Vagina (tissue), 2 donors: ENCODE results near the gene IL2RA. TPM values are rescaled to one million over a fixed set of nuclear protein-coding genes. Genes with fewer than 3 reads are reported as not detected.

Experiments used
- DNase-seq, 2 donors: peaks; one replicate each; pipeline ENCODE4 v3.0.0-alpha.2; 2017; ENCODE audit errors: extremely low spot score in 2 of 2
- H3K27ac ChIP-seq: fragments of 200-600 bp; sonication (generic); one replicate; pipeline ENCODE4 v1.5.1; 2019
- H3K27me3 ChIP-seq: fragments of 200-600 bp; sonication (generic); one replicate; pipeline ENCODE4 v1.5.1; 2019
- H3K36me3 ChIP-seq, 2 donors: fragments of 200-600 bp; sonication (generic); one replicate each; pipeline ENCODE4 v1.5.1; 2017 to 2019
- H3K4me1 ChIP-seq: fragments of 200-600 bp; sonication (generic); one replicate; pipeline ENCODE4 v1.5.1; 2019
- H3K4me3 ChIP-seq, 2 donors: fragments of 200-600 bp; sonication (generic); 1 replicate in 1 of 2; 2 replicates in 1 of 2; pipeline ENCODE4 v1.5.1; 2016 to 2019
- H3K9me3 ChIP-seq: fragments of 200-600 bp; sonication (generic); one replicate; pipeline ENCODE4 v1.5.1; 2019
- POLR2A ChIP-seq, 2 donors: fragments of 450-650 bp; IDR thresholded peaks; one replicate each; pipeline ENCODE4 v1.6.1; 2017; ENCODE audit warnings: antibody characterized with exemption in 2 of 2, mild to moderate bottlenecking in 2 of 2, moderate library complexity in 2 of 2
- POLR2AphosphoS5 ChIP-seq, 2 donors: sonication (generic); formaldehyde crosslinking; IDR thresholded peaks; one replicate each; pipeline ENCODE4 v1.9.0; 2017; ENCODE audit warnings: antibody characterized with exemption in 2 of 2, mild to moderate bottlenecking in 2 of 2, low read depth in 1 of 2; ENCODE audit not compliant: insufficient read depth in 1 of 2
- intact Hi-C: fragments of 100-400 bp; cut with DNase I; formaldehyde crosslinking; loops from one replicate; pipeline ENCODE4 v1.15.1; 2023
- total RNA-seq: library from RNA; depleted of rRNA; stranded (reverse); fragments of >200 nt; gene quantifications from one replicate; pipeline ENCODE4 v1.2.3, GENCODE V29; 2016
- TF ChIP-seq, protein P1 (sequence below), 3 experiments: fragments of 450-650 bp in 2 of 3; fragments of 200-600 bp in 1 of 3; sonication (generic) in 1 of 3; IDR thresholded peaks; one replicate each; pipeline ENCODE4 v1.5.1; 2017 to 2019; ENCODE audit warnings: antibody characterized with exemption in 3 of 3, mild to moderate bottlenecking in 2 of 3, moderate library complexity in 2 of 3

The IL2RA gene
- total RNA-seq, 1 donor from 2014 or later: not detected

DNA sequence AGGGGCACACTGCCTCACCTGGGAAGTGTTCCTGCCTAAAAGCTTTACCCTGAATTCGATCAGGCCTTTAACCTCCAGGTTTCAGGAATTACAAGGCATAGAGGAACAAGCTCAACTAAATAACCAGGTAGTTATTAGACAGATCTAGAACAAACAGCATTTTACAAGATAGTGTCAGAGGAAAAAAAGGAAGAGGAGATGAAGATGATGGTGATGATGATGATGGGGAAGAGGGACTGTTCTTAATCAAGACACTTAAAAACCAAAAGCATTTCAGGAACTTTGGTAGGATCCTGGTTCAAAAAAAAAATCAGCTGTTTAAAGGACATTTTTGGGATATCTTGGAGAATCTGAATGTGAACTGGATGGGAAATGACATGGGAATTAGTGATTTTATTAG lies 38.2 kb upstream of the IL2RA start:
- Histone ChIP-seq H3K4me3 (no peak overlapping the region), H3K27me3 (no peaks in the 10 kb centered on the region), H3K36me3 (peaks cover 0 to 43% of the 10 kb centered on the region in 2 donors), H3K4me1 (peaks cover 10% of the 10 kb centered on the region), H3K27ac (no peak overlapping the region), H3K9me3 (no peaks in the 10 kb centered on the region)
- TF ChIP-seq POLR2AphosphoS5 (IDR thresholded peaks at IDR 0.05; ENCODE audit: insufficient read depth in 1 of 2, low read depth in 1 of 2) (no peak), POLR2A (IDR thresholded peaks at IDR 0.05) (no peak)
- TF ChIP-seq, protein P1, sequence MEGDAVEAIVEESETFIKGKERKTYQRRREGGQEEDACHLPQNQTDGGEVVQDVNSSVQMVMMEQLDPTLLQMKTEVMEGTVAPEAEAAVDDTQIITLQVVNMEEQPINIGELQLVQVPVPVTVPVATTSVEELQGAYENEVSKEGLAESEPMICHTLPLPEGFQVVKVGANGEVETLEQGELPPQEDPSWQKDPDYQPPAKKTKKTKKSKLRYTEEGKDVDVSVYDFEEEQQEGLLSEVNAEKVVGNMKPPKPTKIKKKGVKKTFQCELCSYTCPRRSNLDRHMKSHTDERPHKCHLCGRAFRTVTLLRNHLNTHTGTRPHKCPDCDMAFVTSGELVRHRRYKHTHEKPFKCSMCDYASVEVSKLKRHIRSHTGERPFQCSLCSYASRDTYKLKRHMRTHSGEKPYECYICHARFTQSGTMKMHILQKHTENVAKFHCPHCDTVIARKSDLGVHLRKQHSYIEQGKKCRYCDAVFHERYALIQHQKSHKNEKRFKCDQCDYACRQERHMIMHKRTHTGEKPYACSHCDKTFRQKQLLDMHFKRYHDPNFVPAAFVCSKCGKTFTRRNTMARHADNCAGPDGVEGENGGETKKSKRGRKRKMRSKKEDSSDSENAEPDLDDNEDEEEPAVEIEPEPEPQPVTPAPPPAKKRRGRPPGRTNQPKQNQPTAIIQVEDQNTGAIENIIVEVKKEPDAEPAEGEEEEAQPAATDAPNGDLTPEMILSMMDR (IDR thresholded peaks at IDR 0.05): no peak
- no peak for DNase-seq
- intact Hi-C loops: no loop called here

DNA sequence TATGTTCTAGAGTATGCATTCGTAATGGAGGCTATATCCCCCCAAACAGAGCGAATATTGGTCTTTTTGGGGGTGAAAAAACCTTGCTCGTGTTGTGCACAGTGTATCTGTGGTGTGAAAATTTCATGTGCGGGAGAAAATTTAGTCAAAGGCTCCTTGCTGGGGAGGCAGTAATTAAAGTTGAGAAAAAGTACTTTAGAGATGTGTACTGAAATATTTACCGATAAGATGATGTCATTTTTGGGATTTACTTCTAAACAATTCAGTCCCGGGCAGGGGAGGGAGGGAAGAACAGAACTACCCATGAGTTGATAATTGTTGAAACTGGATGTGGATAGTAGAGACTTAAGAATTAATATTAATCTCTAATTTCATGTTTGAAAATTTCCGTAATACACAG lies 36.0 kb upstream of the IL2RA start:
- peaks cover 0 to 43% of the 10 kb centered on the region in 2 donors for H3K36me3 ChIP-seq
- intact Hi-C loops: no loop called here
- DNase-seq: no peak
- H3K4me3 ChIP-seq: no peak overlapping the region
- peaks cover 27% of the 10 kb centered on the region for H3K4me1 ChIP-seq
- TF ChIP-seq, protein P1 (IDR thresholded peaks at IDR 0.05): no peak
- TF ChIP-seq POLR2AphosphoS5 (IDR thresholded peaks at IDR 0.05; ENCODE audit: insufficient read depth in 1 of 2, low read depth in 1 of 2) (no peak), POLR2A (IDR thresholded peaks at IDR 0.05) (no peak)
- no peaks in the 10 kb centered on the region for H3K9me3 ChIP-seq
- no peaks in the 10 kb centered on the region for H3K27me3 ChIP-seq
- no peak overlapping the region for H3K27ac ChIP-seq

GRCh38 chr10:6097063-6097462 lies 34.9 kb upstream of the IL2RA start:
- H3K4me1 ChIP-seq: peaks cover 38% of the 10 kb centered on the region
- no peaks in the 10 kb centered on the region for H3K9me3 ChIP-seq
- no peaks in the 10 kb centered on the region for H3K27me3 ChIP-seq
- peaks cover 0 to 36% of the 10 kb centered on the region in 2 donors for H3K36me3 ChIP-seq
- intact Hi-C loops: no loop called here
- no peak for TF ChIP-seq POLR2A (IDR thresholded peaks at IDR 0.05)
- TF ChIP-seq, protein P1 (IDR thresholded peaks at IDR 0.05): no peak
- TF ChIP-seq POLR2AphosphoS5 (IDR thresholded peaks at IDR 0.05; ENCODE audit: insufficient read depth in 1 of 2, low read depth in 1 of 2): no peak
- DNase-seq: no peak
- no peak overlapping the region for H3K4me3 ChIP-seq
- no peak overlapping the region for H3K27ac ChIP-seq

DNA sequence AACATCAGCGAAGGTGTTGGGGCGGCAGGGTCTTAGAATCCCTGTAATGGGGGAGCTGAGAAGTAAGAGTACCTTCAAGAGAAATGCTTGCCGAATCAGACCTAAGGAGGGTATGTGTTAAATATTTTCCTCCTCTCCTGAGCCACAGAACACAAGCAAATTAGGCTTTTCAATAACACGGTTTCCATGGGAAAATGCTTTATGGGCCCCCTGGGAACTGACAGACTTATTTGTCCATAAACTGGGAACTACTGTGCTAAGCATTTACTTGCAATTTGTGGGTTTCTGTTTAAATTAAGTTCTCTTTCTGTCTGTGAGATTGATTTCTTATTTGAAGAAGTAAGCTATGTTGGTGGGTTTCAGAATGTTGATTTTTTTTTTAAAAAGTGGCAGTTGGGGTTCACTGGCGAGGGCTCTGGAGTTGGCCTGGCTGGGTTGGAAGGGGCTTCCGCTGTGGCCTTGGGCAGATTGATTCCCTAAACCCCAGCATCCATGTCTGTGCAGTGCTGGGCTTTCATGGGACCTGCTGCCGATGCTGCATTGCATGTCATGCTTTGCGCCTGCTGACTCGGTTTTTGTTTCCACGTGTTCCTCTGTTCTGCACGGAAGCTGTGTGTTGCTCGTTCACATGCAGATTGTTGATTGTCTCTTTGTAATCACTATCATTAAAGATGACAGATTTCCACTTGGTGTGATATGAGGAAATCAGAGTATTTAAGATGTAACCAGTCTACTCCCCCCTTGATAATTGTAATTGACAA lies 33.8 kb upstream of the IL2RA start:
- intact Hi-C loops: no loop called here
- H3K4me3 ChIP-seq: no peak overlapping the region
- H3K4me1 ChIP-seq: peaks cover 49% of the 10 kb centered on the region
- no peak for TF ChIP-seq POLR2AphosphoS5 (IDR thresholded peaks at IDR 0.05; ENCODE audit: insufficient read depth in 1 of 2, low read depth in 1 of 2)
- no peak overlapping the region for H3K27ac ChIP-seq
- H3K27me3 ChIP-seq: no peaks in the 10 kb centered on the region
- DNase-seq: no peak
- H3K9me3 ChIP-seq: no peaks in the 10 kb centered on the region
- H3K36me3 ChIP-seq: peaks cover 0 to 26% of the 10 kb centered on the region in 2 donors

DNA sequence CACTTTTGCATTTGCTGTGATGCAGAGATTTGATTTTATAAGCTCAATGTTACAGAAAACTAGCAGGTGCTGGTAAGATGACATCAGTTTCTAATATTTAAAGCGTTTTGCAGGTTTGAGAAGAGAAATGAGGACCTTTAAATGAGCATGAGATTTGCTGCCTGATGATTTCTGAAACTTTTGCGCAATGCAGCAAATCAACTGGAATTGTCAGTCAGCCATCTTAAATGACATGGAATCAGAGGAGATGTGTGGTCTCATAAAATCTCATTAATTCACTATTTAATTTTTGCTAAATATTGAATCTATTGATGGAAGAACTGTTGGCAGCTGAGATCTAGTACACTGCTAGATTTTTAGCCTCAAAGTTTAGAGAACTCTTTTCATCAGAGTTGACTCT lies 30.6 kb upstream of the IL2RA start:
- H3K9me3 ChIP-seq: no peaks in the 10 kb centered on the region
- peaks cover 69% of the 10 kb centered on the region for H3K4me1 ChIP-seq
- no peak for DNase-seq
- H3K27me3 ChIP-seq: no peaks in the 10 kb centered on the region
- H3K36me3 ChIP-seq: peaks cover 0 to 10% of the 10 kb centered on the region in 2 donors
- TF ChIP-seq, protein P1 (IDR thresholded peaks at IDR 0.05): no peak
- TF ChIP-seq POLR2AphosphoS5 (IDR thresholded peaks at IDR 0.05; ENCODE audit: insufficient read depth in 1 of 2, low read depth in 1 of 2) (no peak), POLR2A (IDR thresholded peaks at IDR 0.05) (no peak)
- H3K27ac ChIP-seq: no peak overlapping the region
- intact Hi-C loops: no loop called here
- no peak overlapping the region for H3K4me3 ChIP-seq
